Esophagus muscularis mucosa (tissue), 3 donors: ENCODE data around the gene EIF4G1.

Source experiments
- POLR2A ChIP-seq: fragments of 450-650 bp; IDR thresholded peaks from one replicate; pipeline ENCODE4 v1.6.1; 2017; ENCODE audit warnings: antibody characterized with exemption, moderate library complexity, mild to moderate bottlenecking, low read depth
- POLR2AphosphoS5 ChIP-seq, 2 donors: sonication (generic); formaldehyde crosslinking; IDR thresholded peaks; one replicate each; pipeline ENCODE4 v1.6.1; 2017; ENCODE audit warnings: antibody characterized with exemption in 2 of 2
- TF ChIP-seq, protein P1 (sequence below), 3 experiments: fragments of 200-600 bp in 2 of 3; fragments of 450-650 bp in 1 of 3; sonication (generic) in 2 of 3; IDR thresholded peaks; one replicate each; pipeline ENCODE4 v1.5.1; 2017 to 2019; ENCODE audit warnings: antibody characterized with exemption in 3 of 3, mild to moderate bottlenecking in 2 of 3, moderate library complexity in 1 of 3

DNA sequence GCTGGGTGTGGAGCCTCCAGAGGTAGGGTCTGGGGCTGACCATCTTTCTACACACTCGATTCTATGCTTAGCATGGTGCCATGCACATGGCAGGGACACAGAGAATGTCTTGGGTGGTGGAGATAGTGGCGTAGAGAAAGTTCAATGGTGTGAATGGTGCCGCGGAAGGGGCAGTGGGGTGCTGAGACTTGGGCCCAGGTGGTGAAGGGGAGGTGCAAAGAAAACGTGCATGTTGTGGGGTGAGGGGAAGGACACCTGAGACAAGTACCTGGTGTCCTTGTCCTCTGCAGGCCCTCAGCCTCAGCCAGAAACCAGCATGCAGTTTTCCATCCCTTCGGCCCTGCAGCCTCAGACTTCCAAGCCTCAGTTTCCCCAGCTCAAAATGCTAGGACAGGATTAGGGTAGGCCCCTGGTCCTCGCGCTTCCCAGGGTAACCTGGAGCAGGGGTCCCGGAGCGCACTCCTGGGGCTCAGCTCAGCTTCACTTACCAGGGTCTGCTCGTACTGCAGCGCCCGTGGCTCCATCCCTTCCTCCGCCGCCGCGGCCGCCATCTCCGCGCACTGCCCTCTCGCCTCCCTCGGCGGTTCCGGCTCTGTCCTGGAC lies 46.6 kb downstream of the EIF4G1 start:
- no peak for TF ChIP-seq POLR2A
- TF ChIP-seq, protein P1, sequence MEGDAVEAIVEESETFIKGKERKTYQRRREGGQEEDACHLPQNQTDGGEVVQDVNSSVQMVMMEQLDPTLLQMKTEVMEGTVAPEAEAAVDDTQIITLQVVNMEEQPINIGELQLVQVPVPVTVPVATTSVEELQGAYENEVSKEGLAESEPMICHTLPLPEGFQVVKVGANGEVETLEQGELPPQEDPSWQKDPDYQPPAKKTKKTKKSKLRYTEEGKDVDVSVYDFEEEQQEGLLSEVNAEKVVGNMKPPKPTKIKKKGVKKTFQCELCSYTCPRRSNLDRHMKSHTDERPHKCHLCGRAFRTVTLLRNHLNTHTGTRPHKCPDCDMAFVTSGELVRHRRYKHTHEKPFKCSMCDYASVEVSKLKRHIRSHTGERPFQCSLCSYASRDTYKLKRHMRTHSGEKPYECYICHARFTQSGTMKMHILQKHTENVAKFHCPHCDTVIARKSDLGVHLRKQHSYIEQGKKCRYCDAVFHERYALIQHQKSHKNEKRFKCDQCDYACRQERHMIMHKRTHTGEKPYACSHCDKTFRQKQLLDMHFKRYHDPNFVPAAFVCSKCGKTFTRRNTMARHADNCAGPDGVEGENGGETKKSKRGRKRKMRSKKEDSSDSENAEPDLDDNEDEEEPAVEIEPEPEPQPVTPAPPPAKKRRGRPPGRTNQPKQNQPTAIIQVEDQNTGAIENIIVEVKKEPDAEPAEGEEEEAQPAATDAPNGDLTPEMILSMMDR (IDR thresholded peaks at IDR 0.05): no peak
- no peak for TF ChIP-seq POLR2AphosphoS5 (IDR thresholded peaks at IDR 0.05)
